ENCODE results near the gene NOS3.

Gene NOS3

GRCh38 chr7:151056666-151057505 lies 66.1 kb downstream of the NOS3 start:
- Histone ChIP-seq H3K36me3 (ENCODE audit: control insufficient read depth, insufficient read depth, low read length) (peaks cover 5% of the 10 kb centered on the region), H3K4me3 (replicated peaks; ENCODE audit: low read depth, low read length) (peak overlapping the region; percentile 75), H3K27me3 (replicated peaks; ENCODE audit: control insufficient read depth, insufficient read depth, low read length) (no peaks in the 10 kb centered on the region)
- DNase-seq (ENCODE audit: extremely low read depth, insufficient read length) = no peak
- TF ChIP-seq, protein P1, sequence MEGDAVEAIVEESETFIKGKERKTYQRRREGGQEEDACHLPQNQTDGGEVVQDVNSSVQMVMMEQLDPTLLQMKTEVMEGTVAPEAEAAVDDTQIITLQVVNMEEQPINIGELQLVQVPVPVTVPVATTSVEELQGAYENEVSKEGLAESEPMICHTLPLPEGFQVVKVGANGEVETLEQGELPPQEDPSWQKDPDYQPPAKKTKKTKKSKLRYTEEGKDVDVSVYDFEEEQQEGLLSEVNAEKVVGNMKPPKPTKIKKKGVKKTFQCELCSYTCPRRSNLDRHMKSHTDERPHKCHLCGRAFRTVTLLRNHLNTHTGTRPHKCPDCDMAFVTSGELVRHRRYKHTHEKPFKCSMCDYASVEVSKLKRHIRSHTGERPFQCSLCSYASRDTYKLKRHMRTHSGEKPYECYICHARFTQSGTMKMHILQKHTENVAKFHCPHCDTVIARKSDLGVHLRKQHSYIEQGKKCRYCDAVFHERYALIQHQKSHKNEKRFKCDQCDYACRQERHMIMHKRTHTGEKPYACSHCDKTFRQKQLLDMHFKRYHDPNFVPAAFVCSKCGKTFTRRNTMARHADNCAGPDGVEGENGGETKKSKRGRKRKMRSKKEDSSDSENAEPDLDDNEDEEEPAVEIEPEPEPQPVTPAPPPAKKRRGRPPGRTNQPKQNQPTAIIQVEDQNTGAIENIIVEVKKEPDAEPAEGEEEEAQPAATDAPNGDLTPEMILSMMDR (IDR thresholded peaks at IDR 0.05; ENCODE audit: insufficient read depth, low read length, poor library complexity, severe bottlenecking) = no peak

GRCh38 chr7:151057506-151057988 lies 66.7 kb downstream of the NOS3 start, which contains the start of gene CDK5:
CDK5 (minus strand) TSS chr7:151057897; CDS start chr7:151057848, 49 bp downstream.
- H3K36me3 ChIP-seq (ENCODE audit: control insufficient read depth, insufficient read depth, low read length) = peaks cover 5% of the 10 kb centered on the region

DNA sequence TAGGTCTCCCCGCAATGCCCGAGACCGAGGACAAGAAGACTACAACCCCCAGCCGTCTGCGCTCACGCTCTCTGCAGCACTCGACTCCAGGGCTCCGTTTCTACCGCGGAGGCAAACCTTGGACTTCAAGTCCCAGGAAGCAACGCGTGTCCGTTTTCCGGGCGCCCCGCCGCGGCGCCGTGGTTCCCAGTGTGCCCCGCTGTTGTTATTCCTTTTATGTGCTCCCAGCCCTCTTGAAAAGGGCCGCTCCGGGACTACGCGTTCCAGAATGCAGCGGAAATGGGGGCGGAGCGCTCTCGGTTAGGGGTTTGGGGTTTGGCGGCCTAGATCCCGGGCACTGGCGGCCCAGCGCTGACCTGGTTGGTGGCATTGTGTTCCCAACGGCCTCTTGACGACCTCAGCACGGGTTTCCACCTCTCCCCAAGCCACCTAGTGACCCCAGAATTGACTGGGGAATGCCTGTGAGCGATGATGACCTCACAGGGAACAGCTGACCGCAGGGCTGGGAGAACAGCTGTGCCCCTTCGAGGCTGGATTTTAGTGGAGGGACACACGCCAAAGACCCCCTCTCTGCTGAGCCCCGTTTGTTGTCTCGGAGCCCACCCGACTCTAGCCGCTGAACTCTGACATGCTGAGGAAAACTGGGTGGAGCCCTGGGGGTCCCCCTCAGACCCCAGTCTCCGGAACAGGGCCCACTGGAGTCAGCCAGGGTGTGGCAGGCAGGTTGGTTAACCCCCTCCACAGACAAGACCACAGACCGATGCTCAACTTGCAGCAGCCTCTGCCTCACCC lies 67.4 kb downstream of the NOS3 start:
- TF ChIP-seq, protein P1 (IDR thresholded peaks at IDR 0.05; ENCODE audit: insufficient read depth, low read length, poor library complexity, severe bottlenecking) = no peak
- H3K27me3 ChIP-seq (replicated peaks; ENCODE audit: control insufficient read depth, insufficient read depth, low read length) = no peaks in the 10 kb centered on the region
- peak overlapping the region; percentile 75 for H3K4me3 ChIP-seq (replicated peaks; ENCODE audit: low read depth, low read length)
- DNase-seq (ENCODE audit: extremely low read depth, insufficient read length) = peak; percentile 97
- H3K36me3 ChIP-seq (ENCODE audit: control insufficient read depth, insufficient read depth, low read length) = peaks cover 5% of the 10 kb centered on the region

More at GRCh38 chr7:151057506-151057988, 66.7 kb downstream of the NOS3 start, which contains the start of gene CDK5:
- no peaks in the 10 kb centered on the region for H3K27me3 ChIP-seq (replicated peaks; ENCODE audit: control insufficient read depth, insufficient read depth, low read length)
- TF ChIP-seq, protein P1 (IDR thresholded peaks at IDR 0.05; ENCODE audit: insufficient read depth, low read length, poor library complexity, severe bottlenecking) = no peak
- H3K4me3 ChIP-seq (replicated peaks; ENCODE audit: low read depth, low read length) = peak within 1 kb of the TSS; percentile 75
- no peak for DNase-seq (ENCODE audit: extremely low read depth, insufficient read length)

- no peak for DNase-seq (ENCODE audit: extremely low read depth, insufficient read length)
- peak overlapping the region; percentile 75 for H3K4me3 ChIP-seq (replicated peaks; ENCODE audit: low read depth, low read length)
- no peaks in the 10 kb centered on the region for H3K27me3 ChIP-seq (replicated peaks; ENCODE audit: control insufficient read depth, insufficient read depth, low read length)
- peaks cover 5% of the 10 kb centered on the region for H3K36me3 ChIP-seq (ENCODE audit: control insufficient read depth, insufficient read depth, low read length)
- TF ChIP-seq, protein P1 (IDR thresholded peaks at IDR 0.05; ENCODE audit: insufficient read depth, low read length, poor library complexity, severe bottlenecking) = no peak
Measured at GRCh38 chr7:151058781-151059366, 68.1 kb downstream of the NOS3 start.

- no peaks in the 10 kb centered on the region for H3K27me3 ChIP-seq (replicated peaks; ENCODE audit: control insufficient read depth, insufficient read depth, low read length)
- peak within 1 kb of the TSS; percentile 75 for H3K4me3 ChIP-seq (replicated peaks; ENCODE audit: low read depth, low read length)
- peak; percentile 86 for DNase-seq (ENCODE audit: extremely low read depth, insufficient read length)
- TF ChIP-seq, protein P1 (IDR thresholded peaks at IDR 0.05; ENCODE audit: insufficient read depth, low read length, poor library complexity, severe bottlenecking) = peak; percentile 70
- H3K36me3 ChIP-seq (ENCODE audit: control insufficient read depth, insufficient read depth, low read length) = peaks cover 3% of the 10 kb centered on the region
Measured at GRCh38 chr7:151059367-151060112, 68.7 kb downstream of the NOS3 start, which contains the start of gene SLC4A2. SLC4A2 (plus strand) TSS chr7:151059589; CDS start chr7:151061988, 2,399 bp downstream.

All from GM06990 (cell line).